MCF 10A (cell line): Measurements from ENCODE around the gene SYNDIG1. TPM values are rescaled to one million over a fixed set of nuclear protein-coding genes. Genes with fewer than 3 reads are reported as not detected.

Experiments used
- BruUV-seq: library from RNA; stranded (reverse); fragments of 400-500 nt; replicated peaks from 2 replicates; lab custom pipeline; 2021; lab: Mats Ljungman, UMichigan
- CTCF ChIA-PET: fragments of 300-600 bp; sonication (Branson Sonifier 250); formaldehyde crosslinking; extraction: SDS; loops from one replicate; lab custom pipeline; 2021; ENCODE audit warnings: antibody characterized with exemption, inconsistent platforms; lab: Yijun Ruan, JAX
- POLR2A ChIA-PET: fragments of 300-600, 350-650 bp; sonication (Branson Sonifier 250); formaldehyde crosslinking; extraction: SDS; loops from one replicate; lab custom pipeline; 2020; ENCODE audit warnings: antibody characterized with exemption, inconsistent platforms; lab: Yijun Ruan, JAX
- DNase-seq: peaks from one replicate; pipeline ENCODE4 v3.0.0-alpha.2; 2018; ENCODE audit not compliant: unreplicated experiment
- H3K27ac Mint-ChIP-seq: one replicate; pipeline ENCODE4 v1.8.0; 2022; ENCODE audit warnings: mild to moderate bottlenecking, low read depth, mixed read lengths; ENCODE audit not compliant: unreplicated experiment
- H3K27me3 Mint-ChIP-seq: one replicate; pipeline ENCODE4 v1.8.0; 2022; ENCODE audit warnings: mixed read lengths; ENCODE audit not compliant: insufficient read depth, unreplicated experiment
- H3K36me3 Mint-ChIP-seq: one replicate; pipeline ENCODE4 v1.8.0; 2022; ENCODE audit warnings: mild to moderate bottlenecking, moderate library complexity, mixed read lengths; ENCODE audit not compliant: insufficient read depth, unreplicated experiment
- H3K4me1 Mint-ChIP-seq: one replicate; pipeline ENCODE4 v1.8.0; 2022; ENCODE audit warnings: mixed read lengths; ENCODE audit not compliant: insufficient read depth, unreplicated experiment
- H3K4me3 Mint-ChIP-seq: one replicate; pipeline ENCODE4 v1.8.0; 2022; ENCODE audit warnings: mild to moderate bottlenecking, moderate library complexity, mixed read lengths; ENCODE audit not compliant: unreplicated experiment
- H3K9me3 Mint-ChIP-seq: one replicate; pipeline ENCODE4 v1.8.0; 2022; ENCODE audit warnings: mixed read lengths; ENCODE audit not compliant: unreplicated experiment
- CTCF ChIP-seq: fragments of 200-600 bp; IDR thresholded peaks from one replicate; pipeline ENCODE4 v1.8.0; 2022; ENCODE audit warnings: antibody characterized with exemption, mild to moderate bottlenecking; ENCODE audit not compliant: unreplicated experiment
- intact Hi-C: fragments of 100-400 bp; cut with micrococcal nuclease; formaldehyde crosslinking; loops from 2 replicates; pipeline ENCODE4 v1.14.1; 2022
- total RNA-seq: library from RNA; stranded (reverse); gene quantifications from 2 replicates; pipeline ENCODE4 v1.2.3, GENCODE V29; 2022

The SYNDIG1 gene
- total RNA-seq, 1 experiment from 2014 or later, result not detected

GRCh38 chr20:24690408-24690807 is 221.0 kb downstream of the SYNDIG1 start:
- peaks cover 15% of the 10 kb centered on the region for H3K9me3 Mint-ChIP-seq
- H3K36me3 Mint-ChIP-seq, result no peaks in the 10 kb centered on the region
- intact Hi-C loops, result no loop called here
- H3K27me3 Mint-ChIP-seq, result no peaks in the 10 kb centered on the region
- H3K27ac Mint-ChIP-seq, result no peak overlapping the region
- DNase-seq, result no peak
- ChIA-PET POLR2A (no interaction called here), CTCF (interaction anchor here (0.6 kb wide), 1 partner anchor 175 kb away, joined by 3 read pairs; no protein-coding TSS in a partner anchor)
- TF ChIP-seq CTCF, result no peak
- H3K4me1 Mint-ChIP-seq, result no peaks in the 10 kb centered on the region
- BruUV-seq, result no TSS peak
- H3K4me3 Mint-ChIP-seq, result no peak overlapping the region

DNA sequence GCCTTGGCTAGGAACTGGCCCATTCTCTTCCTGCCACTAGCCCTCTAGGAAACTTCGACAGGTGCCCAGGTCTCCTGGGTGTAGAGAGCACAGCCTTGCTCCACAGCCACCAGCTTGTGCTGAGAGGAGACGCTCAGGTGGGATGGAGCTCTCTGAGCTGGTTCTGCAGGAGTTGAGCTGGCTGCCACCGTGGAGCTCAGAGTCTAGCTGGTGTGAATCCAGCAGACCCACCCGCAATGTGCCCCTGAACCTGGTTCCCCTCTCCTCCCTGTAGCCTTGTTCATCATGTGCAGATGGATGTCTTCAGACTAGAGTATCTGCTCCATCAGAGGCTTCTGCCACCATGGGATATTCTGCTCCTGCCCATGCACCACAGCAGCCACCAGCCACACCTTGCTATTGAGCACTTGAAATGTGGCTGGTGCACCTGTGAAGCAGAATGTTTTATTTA is 222.5 kb downstream of the SYNDIG1 start:
- Mint-ChIP-seq H3K36me3 (no peaks in the 10 kb centered on the region), H3K4me3 (no peak overlapping the region), H3K27me3 (no peaks in the 10 kb centered on the region), H3K9me3 (peaks cover 24% of the 10 kb centered on the region), H3K27ac (no peak overlapping the region), H3K4me1 (no peaks in the 10 kb centered on the region)
- ChIA-PET POLR2A (no interaction called here), CTCF (interaction anchor here (0.8 kb wide), 1 partner anchor 241 kb away, joined by 3 read pairs; no protein-coding TSS in a partner anchor)
- TF ChIP-seq CTCF, result no peak
- no TSS peak for BruUV-seq
- no peak for DNase-seq
- intact Hi-C loops, result no loop called here

- Mint-ChIP-seq H3K27ac (no peak overlapping the region), H3K27me3 (no peaks in the 10 kb centered on the region), H3K4me1 (no peaks in the 10 kb centered on the region), H3K9me3 (peaks cover 24% of the 10 kb centered on the region), H3K4me3 (no peak overlapping the region), H3K36me3 (no peaks in the 10 kb centered on the region)
- CTCF ChIA-PET, result no interaction called here
- POLR2A ChIA-PET, result no interaction called here
- no peak for TF ChIP-seq CTCF
- no peak for DNase-seq
- intact Hi-C loops, result no loop called here
- BruUV-seq, result no TSS peak
Measured at GRCh38 chr20:24692446-24693200, 223.2 kb downstream of the SYNDIG1 start.

DNA sequence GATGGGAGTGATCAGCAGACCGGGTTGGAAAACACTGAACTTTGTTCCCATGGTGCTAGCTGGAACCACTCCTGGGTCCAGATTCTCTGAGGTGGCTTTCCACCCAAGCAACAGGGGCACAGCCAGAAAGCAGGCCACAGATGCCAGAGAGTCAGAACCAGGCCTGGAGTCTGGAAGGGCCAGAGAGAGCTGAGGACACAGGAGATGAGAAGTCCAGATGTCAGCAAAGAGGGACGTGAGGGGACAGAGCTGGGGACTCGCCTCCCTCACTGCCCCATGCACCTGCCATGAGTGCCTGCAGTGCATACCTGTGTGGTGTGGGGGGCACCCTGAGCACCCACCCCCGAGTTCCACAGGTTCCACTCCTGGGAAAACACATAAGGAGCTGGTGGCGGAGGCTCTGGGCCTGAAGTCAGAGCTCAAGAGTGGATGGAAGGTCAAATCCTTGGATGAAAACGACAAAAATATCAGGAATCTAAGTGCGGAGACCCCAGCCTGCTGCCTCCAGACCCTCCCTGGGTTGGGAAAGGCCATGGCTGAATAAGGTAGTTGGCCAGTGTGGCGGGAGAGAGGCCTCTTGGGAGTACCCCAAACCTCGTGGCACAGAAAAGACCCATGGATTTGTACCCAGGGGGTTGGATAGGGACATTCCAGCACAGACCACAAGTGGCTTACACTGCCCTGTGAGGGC is 224.2 kb downstream of the SYNDIG1 start:
- CTCF ChIA-PET, result no interaction called here
- Mint-ChIP-seq H3K36me3 (no peaks in the 10 kb centered on the region), H3K27ac (no peak overlapping the region), H3K9me3 (peaks cover 24% of the 10 kb centered on the region), H3K4me1 (no peaks in the 10 kb centered on the region), H3K4me3 (no peak overlapping the region), H3K27me3 (no peaks in the 10 kb centered on the region)
- DNase-seq, result no peak
- BruUV-seq, result no TSS peak
- intact Hi-C loops, result no loop called here
- no peak for TF ChIP-seq CTCF
- POLR2A ChIA-PET, result no interaction called here
